Measurements from ENCODE around the gene FSTL5.

The FSTL5 gene

GRCh38 chr4:161813389-161813788 is 350.4 kb downstream of the FSTL5 start:
- no peaks in the 10 kb centered on the region for H3K27me3 ChIP-seq (replicated peaks; ENCODE audit: control insufficient read depth, insufficient read depth, low read length)
- no peak for TF ChIP-seq CTCF (IDR thresholded peaks at IDR 0.05; ENCODE audit: insufficient read depth, low read length, poor library complexity, severe bottlenecking)
- DNase-seq (ENCODE audit: extremely low read depth, insufficient read length) = no peak
- no peak overlapping the region for H3K4me3 ChIP-seq (replicated peaks; ENCODE audit: low read depth, low read length)
- H3K36me3 ChIP-seq (ENCODE audit: control insufficient read depth, insufficient read depth, low read length) = no peaks in the 10 kb centered on the region

- Histone ChIP-seq H3K27me3 (replicated peaks; ENCODE audit: control insufficient read depth, insufficient read depth, low read length) (no peaks in the 10 kb centered on the region), H3K36me3 (ENCODE audit: control insufficient read depth, insufficient read depth, low read length) (no peaks in the 10 kb centered on the region), H3K4me3 (replicated peaks; ENCODE audit: low read depth, low read length) (no peak overlapping the region)
- no peak for DNase-seq (ENCODE audit: extremely low read depth, insufficient read length)
- no peak for TF ChIP-seq CTCF (IDR thresholded peaks at IDR 0.05; ENCODE audit: insufficient read depth, low read length, poor library complexity, severe bottlenecking)
These were observed 360.6 kb downstream of the FSTL5 start for GRCh38 chr4:161803171-161803570.

- TF ChIP-seq CTCF (IDR thresholded peaks at IDR 0.05; ENCODE audit: insufficient read depth, low read length, poor library complexity, severe bottlenecking) = no peak
- no peak for DNase-seq (ENCODE audit: extremely low read depth, insufficient read length)
- Histone ChIP-seq H3K27me3 (replicated peaks; ENCODE audit: control insufficient read depth, insufficient read depth, low read length) (no peaks in the 10 kb centered on the region), H3K4me3 (replicated peaks; ENCODE audit: low read depth, low read length) (no peak overlapping the region), H3K36me3 (ENCODE audit: control insufficient read depth, insufficient read depth, low read length) (no peaks in the 10 kb centered on the region)
These were observed 364.1 kb downstream of the FSTL5 start for GRCh38 chr4:161799710-161800109.

- DNase-seq (ENCODE audit: extremely low read depth, insufficient read length) = no peak
- no peaks in the 10 kb centered on the region for H3K27me3 ChIP-seq (replicated peaks; ENCODE audit: control insufficient read depth, insufficient read depth, low read length)
- no peak overlapping the region for H3K4me3 ChIP-seq (replicated peaks; ENCODE audit: low read depth, low read length)
- no peak for TF ChIP-seq CTCF (IDR thresholded peaks at IDR 0.05; ENCODE audit: insufficient read depth, low read length, poor library complexity, severe bottlenecking)
- H3K36me3 ChIP-seq (ENCODE audit: control insufficient read depth, insufficient read depth, low read length) = no peaks in the 10 kb centered on the region
These were observed 370.8 kb downstream of the FSTL5 start for GRCh38 chr4:161792991-161793390.

- no peaks in the 10 kb centered on the region for H3K27me3 ChIP-seq (replicated peaks; ENCODE audit: control insufficient read depth, insufficient read depth, low read length)
- no peaks in the 10 kb centered on the region for H3K36me3 ChIP-seq (ENCODE audit: control insufficient read depth, insufficient read depth, low read length)
- H3K4me3 ChIP-seq (replicated peaks; ENCODE audit: low read depth, low read length) = no peak overlapping the region
- no peak for TF ChIP-seq CTCF (IDR thresholded peaks at IDR 0.05; ENCODE audit: insufficient read depth, low read length, poor library complexity, severe bottlenecking)
- no peak for DNase-seq (ENCODE audit: extremely low read depth, insufficient read length)
These were observed 371.8 kb downstream of the FSTL5 start for GRCh38 chr4:161791796-161792556.

- H3K4me3 ChIP-seq (replicated peaks; ENCODE audit: low read depth, low read length) = no peak overlapping the region
- TF ChIP-seq CTCF (IDR thresholded peaks at IDR 0.05; ENCODE audit: insufficient read depth, low read length, poor library complexity, severe bottlenecking) = no peak
- no peak for DNase-seq (ENCODE audit: extremely low read depth, insufficient read length)
- H3K36me3 ChIP-seq (ENCODE audit: control insufficient read depth, insufficient read depth, low read length) = no peaks in the 10 kb centered on the region
- no peaks in the 10 kb centered on the region for H3K27me3 ChIP-seq (replicated peaks; ENCODE audit: control insufficient read depth, insufficient read depth, low read length)
These were observed 396.7 kb downstream of the FSTL5 start for GRCh38 chr4:161767116-161767515.

Measured in GM06990 (cell line).